ENCODE results near the gene SLC35E3. TPM values are rescaled to one million over a fixed set of nuclear protein-coding genes. Genes with fewer than 3 reads are reported as not detected.
A peak's percentile ranks its signal among the peaks of the same experiment; 100 is the strongest.
"Not testable (repeated sequence)": the region's sequence is repeated elsewhere in the genome, so short reads cannot be mapped to it uniquely, and the experiment has no call there.

SLC35E3 gene
- total RNA-seq, 1 donor from 2014 or later, result 5.5 TPM

GRCh38 chr12:68791897-68792481 is 46.0 kb downstream of the SLC35E3 start:
- intact Hi-C loops (cut with micrococcal nuclease), result no loop called here
- no peak for ATAC-seq
- no peak for DNase-seq

- DNase-seq, result no peak
- intact Hi-C loops (cut with micrococcal nuclease), result no loop called here
- ATAC-seq, result no peak
Observed at GRCh38 chr12:68792952-68793351, 47.0 kb downstream of the SLC35E3 start.

- intact Hi-C loops (cut with micrococcal nuclease), result no loop called here
- no peak for DNase-seq
- ATAC-seq, result no peak
Observed at GRCh38 chr12:68793436-68793835, 47.5 kb downstream of the SLC35E3 start.

GRCh38 chr12:68793975-68794652 is 48.1 kb downstream of the SLC35E3 start:
- no peak for ATAC-seq
- intact Hi-C loops (cut with micrococcal nuclease), result no loop called here

GRCh38 chr12:68794653-68795251 is 48.8 kb downstream of the SLC35E3 start:
- DNase-seq, result no peak
- intact Hi-C loops (cut with micrococcal nuclease), result no loop called here
- ATAC-seq, result no peak

More at GRCh38 chr12:68793975-68794652, 48.1 kb downstream of the SLC35E3 start:
- DNase-seq, result no peak

- ATAC-seq (no peak), DNase-seq (no peak)
- intact Hi-C loops (cut with micrococcal nuclease), result no loop called here
Observed at GRCh38 chr12:68796399-68796798, 50.4 kb downstream of the SLC35E3 start.

- intact Hi-C loops (cut with micrococcal nuclease), result no loop called here
- DNase-seq (no peak), ATAC-seq (no peak)
Observed at GRCh38 chr12:68798882-68799234, 52.9 kb downstream of the SLC35E3 start.

GRCh38 chr12:68800294-68800693 is 54.3 kb downstream of the SLC35E3 start:
- ATAC-seq (no peak), DNase-seq (no peak)
- intact Hi-C loops (cut with micrococcal nuclease), result no loop called here

- intact Hi-C loops (cut with micrococcal nuclease); DNase-seq; ATAC-seq: not testable (repeated sequence)
Observed at GRCh38 chr12:68801124-68801523, 55.1 kb downstream of the SLC35E3 start.

- intact Hi-C loops (cut with micrococcal nuclease); DNase-seq; ATAC-seq: not testable (repeated sequence)
Observed at GRCh38 chr12:68802372-68802745, 56.4 kb downstream of the SLC35E3 start.

GRCh38 chr12:68802911-68803651 is 57.1 kb downstream of the SLC35E3 start:
- DNase-seq; intact Hi-C loops (cut with micrococcal nuclease); ATAC-seq: not testable (repeated sequence)

GRCh38 chr12:68803948-68804656 is 58.1 kb downstream of the SLC35E3 start:
- ATAC-seq, result no peak

GRCh38 chr12:68804657-68805591 is 58.9 kb downstream of the SLC35E3 start:
- intact Hi-C loops (cut with micrococcal nuclease), result no loop called here
- ATAC-seq, result no peak
- DNase-seq, result no peak

More at GRCh38 chr12:68803948-68804656, 58.1 kb downstream of the SLC35E3 start:
- DNase-seq, result no peak
- intact Hi-C loops (cut with micrococcal nuclease), result no loop called here

GRCh38 chr12:68805592-68806120 is 59.7 kb downstream of the SLC35E3 start:
- no peak for ATAC-seq
- intact Hi-C loops (cut with micrococcal nuclease), result no loop called here

GRCh38 chr12:68806488-68807237 is 60.7 kb downstream of the SLC35E3 start:
- ATAC-seq (no peak), DNase-seq (no peak)
- intact Hi-C loops (cut with micrococcal nuclease), result no loop called here

More at GRCh38 chr12:68805592-68806120, 59.7 kb downstream of the SLC35E3 start:
- DNase-seq, result no peak

GRCh38 chr12:68807274-68807575 is 61.2 kb downstream of the SLC35E3 start:
- intact Hi-C loops (cut with micrococcal nuclease); DNase-seq; ATAC-seq: not testable (repeated sequence)

GRCh38 chr12:68807576-68808387 is 61.8 kb downstream of the SLC35E3 start, which contains the start of gene MDM2:
Gene MDM2 (plus strand): TSS chr12:68808177. CDS start chr12:68808478, 301 bp downstream.
- intact Hi-C loops (cut with micrococcal nuclease), result no loop called here
- ATAC-seq (peak; percentile 98), DNase-seq (peak; percentile 98)

Data from left ventricle myocardium superior (tissue), 1 donor.